Measurements from ENCODE around the gene LENG1.

DNA sequence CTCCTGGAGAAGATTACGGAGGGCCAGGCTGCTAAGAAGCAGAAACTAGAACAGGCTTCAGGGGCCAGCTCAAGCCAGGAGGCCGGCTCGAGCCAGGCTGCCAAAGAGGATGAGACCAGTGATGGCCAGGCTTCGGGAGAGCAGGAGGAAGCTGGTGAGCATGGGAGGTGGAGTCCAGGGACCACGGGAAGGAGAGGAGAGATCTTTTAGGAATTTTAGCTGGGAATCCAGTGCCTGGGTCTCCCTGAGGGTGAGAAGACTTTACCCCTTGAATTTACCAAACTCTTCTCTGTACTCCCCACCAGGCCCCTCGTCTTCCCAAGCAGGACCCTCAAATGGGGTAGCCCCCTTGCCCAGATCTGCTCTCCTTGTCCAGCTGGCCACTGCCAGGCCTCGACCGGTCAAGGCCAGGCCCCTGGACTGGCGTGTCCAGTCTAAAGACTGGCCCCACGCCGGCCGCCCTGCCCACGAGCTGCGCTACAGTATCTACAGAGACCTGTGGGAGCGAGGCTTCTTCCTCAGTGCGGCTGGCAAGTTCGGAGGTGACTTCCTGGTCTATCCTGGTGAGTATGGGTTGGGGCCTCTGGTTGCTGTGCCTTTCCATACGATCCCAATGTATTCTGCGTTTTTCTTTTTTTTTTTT is 32.4 kb upstream of the LENG1 start:
- TF ChIP-seq EZH2 (IDR thresholded peaks at IDR 0.05) = no peak
- no peak for TF ChIP-seq POLR2AphosphoS5 (IDR thresholded peaks at IDR 0.05; ENCODE audit: borderline replicate concordance, low read depth, low read length)
- no peak for TF ChIP-seq FOXP2 (optimal IDR thresholded peaks at IDR 0.05; ENCODE audit: control extremely low read depth, extremely low read length, insufficient read depth)

Data from SK-N-MC (cell line).